ENCODE results near the gene KCTD21.
"Not testable (repeated sequence)": the region's sequence is repeated elsewhere in the genome, so short reads cannot be mapped to it uniquely, and the experiment has no call there.

Gene KCTD21

DNA sequence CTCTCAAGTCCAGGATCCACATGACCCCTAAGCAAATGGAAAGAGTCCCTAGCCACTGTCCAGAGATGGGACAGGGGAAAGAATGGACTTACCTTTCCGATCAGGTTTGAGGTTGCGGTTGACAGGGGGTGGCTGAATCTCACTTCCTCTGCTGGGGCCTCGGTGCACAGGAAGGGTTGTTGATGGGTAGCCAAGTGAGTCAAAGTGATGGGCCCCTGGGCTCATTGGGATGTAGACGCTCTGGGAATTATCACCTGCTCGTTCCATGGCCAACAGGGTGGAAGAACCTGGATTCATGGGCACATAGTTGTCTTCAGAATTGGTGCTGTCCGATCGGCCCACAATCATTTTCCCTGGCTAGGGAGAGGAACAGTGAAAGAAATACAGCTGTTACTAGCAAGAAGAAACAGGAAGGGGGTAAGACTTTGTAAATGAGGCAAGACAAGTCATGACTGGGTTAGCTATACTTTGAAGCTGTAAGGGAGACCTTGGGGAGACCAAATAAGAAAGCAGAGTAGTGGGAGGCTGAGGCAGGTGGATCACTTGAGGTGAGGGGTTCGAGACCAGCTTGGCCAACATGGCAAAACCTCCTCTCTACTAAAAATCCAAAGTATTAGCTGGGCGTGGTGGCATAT lies 35.0 kb upstream of the KCTD21 start:
- POLR2A ChIA-PET, result no interaction called here
- TF ChIP-seq, protein P1, sequence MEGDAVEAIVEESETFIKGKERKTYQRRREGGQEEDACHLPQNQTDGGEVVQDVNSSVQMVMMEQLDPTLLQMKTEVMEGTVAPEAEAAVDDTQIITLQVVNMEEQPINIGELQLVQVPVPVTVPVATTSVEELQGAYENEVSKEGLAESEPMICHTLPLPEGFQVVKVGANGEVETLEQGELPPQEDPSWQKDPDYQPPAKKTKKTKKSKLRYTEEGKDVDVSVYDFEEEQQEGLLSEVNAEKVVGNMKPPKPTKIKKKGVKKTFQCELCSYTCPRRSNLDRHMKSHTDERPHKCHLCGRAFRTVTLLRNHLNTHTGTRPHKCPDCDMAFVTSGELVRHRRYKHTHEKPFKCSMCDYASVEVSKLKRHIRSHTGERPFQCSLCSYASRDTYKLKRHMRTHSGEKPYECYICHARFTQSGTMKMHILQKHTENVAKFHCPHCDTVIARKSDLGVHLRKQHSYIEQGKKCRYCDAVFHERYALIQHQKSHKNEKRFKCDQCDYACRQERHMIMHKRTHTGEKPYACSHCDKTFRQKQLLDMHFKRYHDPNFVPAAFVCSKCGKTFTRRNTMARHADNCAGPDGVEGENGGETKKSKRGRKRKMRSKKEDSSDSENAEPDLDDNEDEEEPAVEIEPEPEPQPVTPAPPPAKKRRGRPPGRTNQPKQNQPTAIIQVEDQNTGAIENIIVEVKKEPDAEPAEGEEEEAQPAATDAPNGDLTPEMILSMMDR (IDR thresholded peaks at IDR 0.05; ENCODE audit: control extremely low read depth, extremely low read depth, low read depth, missing control alignments), result no peak
- DNase-seq (ENCODE audit: extremely low spot score), result peak; percentile 60
- CTCF ChIA-PET, result no interaction called here

DNA sequence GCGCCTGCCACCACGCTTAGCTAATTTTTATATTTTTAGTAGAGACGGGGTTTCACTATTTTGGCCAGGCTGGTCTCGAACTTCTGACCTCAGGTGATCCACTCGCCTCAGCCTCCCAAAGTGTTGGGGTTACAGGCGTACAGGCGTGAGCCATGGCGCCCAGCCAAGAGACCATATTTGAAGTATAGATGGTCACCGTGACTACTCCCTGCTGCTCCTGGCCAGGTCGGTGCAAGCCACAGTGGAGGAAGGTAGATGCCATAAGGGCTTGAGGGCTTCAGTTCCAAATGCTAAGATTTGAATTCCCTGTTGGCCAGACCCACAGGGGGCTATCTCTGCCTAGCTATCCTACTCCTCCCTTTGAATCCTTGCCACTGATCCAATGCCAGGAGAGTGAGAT lies 34.3 kb upstream of the KCTD21 start:
- DNase-seq (ENCODE audit: extremely low spot score); POLR2A ChIA-PET: not testable (repeated sequence)
- CTCF ChIA-PET, result interaction anchor here (1.8 kb wide), 1 partner anchor 342 kb away, joined by 11 read pairs; no protein-coding TSS in a partner anchor

DNA sequence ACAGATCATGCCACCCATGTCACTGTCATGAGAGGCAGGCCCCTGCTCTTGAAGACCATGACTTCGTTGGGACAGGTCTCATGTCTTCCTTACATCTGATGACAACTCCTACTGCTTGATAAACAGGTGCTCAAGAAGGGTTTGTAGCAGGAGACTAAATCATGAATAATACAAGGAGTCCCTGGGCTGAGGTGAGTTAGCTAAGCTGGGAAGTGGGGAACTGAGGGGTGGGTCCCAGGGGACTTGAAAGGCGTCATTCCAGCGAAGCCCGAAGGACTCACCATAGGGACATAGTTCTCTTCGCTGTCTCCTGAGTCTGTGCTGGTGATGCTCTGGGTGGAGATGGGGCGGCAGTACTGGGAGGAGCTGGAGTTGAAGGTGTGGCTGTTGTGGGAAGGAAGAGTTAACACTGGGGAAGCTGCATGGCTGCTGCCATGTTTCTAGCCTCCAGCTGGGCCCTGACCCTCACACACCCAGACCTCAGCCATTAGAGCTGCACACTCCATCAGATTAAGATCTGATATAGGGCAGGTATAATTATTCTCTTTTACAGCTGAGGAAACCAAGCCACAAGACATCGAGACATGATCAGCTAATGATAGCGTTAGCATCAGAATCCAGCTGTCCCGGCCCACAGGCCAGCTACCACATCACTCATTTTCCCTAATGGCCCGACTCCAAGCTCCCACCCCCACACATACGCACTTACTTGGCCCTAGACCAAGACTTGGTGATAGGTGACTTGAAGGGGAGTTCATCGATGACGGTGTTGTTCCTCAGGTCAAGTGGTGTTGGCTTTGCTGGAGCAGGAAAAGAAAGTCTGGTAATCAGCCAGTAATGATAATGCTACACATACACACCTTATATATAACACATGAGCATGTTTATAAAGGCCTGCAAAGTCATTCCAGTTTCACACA lies 33.2 kb upstream of the KCTD21 start:
- CTCF ChIA-PET, result interaction anchor here (1.2 to 1.8 kb wide), 2 partner anchors 15 to 343 kb away, joined by 5 to 11 read pairs; no protein-coding TSS in a partner anchor
- TF ChIP-seq, protein P1 (IDR thresholded peaks at IDR 0.05; ENCODE audit: control extremely low read depth, extremely low read depth, low read depth, missing control alignments), result no peak
- no peak for DNase-seq (ENCODE audit: extremely low spot score)
- POLR2A ChIA-PET, result no interaction called here

DNA sequence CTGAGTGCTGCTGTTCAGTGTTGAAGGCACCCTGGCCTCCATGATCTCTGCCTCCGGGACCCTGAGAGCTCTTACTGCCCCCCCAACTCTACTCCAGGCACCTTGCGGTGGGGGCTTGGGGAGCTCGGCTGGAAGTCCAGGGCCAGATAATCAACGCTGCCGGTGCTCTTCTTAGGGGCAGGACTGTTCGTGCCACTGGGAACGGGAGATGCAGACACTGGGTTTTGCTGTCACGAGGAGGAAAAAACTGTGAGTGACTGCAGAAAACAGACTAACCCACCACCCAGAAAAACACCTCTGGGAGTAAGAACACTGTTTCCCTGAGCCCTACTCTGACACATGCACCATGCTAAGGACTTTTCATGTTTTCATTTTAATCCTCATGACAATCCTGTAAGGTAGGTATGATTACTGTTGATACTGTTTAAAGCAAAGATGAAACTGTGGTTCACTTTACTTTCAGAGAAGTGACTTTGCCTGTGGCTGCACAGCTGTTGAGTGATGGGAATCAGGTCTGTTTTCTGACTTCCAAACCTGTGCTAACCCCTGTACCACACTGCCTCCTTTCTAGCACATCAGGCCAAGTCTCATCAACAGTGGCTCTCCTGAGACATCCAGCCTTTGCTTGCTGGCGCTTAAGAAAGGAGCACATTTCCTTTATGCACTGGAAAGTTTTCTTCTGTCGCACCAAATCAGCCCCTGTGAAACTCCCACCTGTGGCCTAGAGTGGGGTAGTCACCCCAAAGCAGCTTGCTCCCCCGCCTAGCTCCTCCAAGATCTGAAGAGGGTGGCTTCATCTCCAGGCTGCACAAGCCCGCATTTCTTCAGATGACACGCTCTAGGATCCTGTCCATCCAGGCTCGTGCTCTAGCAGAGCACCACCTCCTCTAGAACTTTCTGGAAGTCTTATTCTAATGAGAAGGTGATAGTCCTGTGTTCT lies 32.1 kb upstream of the KCTD21 start:
- DNase-seq (ENCODE audit: extremely low spot score), result no peak
- CTCF ChIA-PET, result interaction anchor here (0.8 to 1.9 kb wide), 7 partner anchors 8 to 344 kb away, joined by 3 to 11 read pairs (median 5); no protein-coding TSS in a partner anchor
- TF ChIP-seq, protein P1 (IDR thresholded peaks at IDR 0.05; ENCODE audit: control extremely low read depth, extremely low read depth, low read depth, missing control alignments), result no peak
- POLR2A ChIA-PET, result no interaction called here

DNA sequence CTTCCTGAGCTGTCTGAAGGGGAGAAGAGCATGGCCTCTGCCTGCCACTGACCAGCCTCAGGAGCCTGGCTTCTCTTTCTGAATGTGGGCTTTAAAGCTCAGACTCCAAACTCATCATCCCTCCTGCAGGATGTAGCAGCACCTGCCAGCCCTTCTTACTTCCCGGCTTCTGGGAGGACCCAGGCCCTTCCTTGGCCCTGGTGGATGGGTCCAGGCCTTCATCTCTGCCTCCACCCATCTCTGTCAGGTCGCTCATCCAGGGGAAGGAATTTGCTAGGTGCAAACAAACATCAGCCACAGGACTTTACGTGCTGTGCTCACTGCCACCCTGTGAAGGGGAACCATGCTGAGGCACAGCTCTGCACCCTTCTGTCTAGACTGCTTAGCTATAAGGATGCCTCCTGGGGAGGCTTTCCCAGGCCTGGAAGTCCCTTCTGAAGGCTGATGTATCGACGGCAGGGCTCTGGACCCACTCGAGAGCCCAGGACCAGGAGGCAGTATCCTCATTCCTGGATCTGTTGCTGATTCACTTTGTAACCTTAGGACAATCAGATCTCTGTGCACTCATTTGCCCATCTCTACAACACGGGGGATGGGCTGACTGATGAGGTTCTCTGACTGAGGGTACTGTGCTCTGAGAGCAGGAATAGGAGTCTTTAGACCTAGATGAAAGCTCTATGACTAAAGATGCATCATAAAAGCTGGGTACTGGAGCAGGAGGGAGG lies 31.2 kb upstream of the KCTD21 start:
- TF ChIP-seq, protein P1 (IDR thresholded peaks at IDR 0.05; ENCODE audit: control extremely low read depth, extremely low read depth, low read depth, missing control alignments), result no peak
- ChIA-PET CTCF (interaction anchor here (0.8 to 1.9 kb wide), 5 partner anchors 8 to 345 kb away, joined by 3 to 9 read pairs (median 3); no protein-coding TSS in a partner anchor), POLR2A (no interaction called here)
- no peak for DNase-seq (ENCODE audit: extremely low spot score)

DNA sequence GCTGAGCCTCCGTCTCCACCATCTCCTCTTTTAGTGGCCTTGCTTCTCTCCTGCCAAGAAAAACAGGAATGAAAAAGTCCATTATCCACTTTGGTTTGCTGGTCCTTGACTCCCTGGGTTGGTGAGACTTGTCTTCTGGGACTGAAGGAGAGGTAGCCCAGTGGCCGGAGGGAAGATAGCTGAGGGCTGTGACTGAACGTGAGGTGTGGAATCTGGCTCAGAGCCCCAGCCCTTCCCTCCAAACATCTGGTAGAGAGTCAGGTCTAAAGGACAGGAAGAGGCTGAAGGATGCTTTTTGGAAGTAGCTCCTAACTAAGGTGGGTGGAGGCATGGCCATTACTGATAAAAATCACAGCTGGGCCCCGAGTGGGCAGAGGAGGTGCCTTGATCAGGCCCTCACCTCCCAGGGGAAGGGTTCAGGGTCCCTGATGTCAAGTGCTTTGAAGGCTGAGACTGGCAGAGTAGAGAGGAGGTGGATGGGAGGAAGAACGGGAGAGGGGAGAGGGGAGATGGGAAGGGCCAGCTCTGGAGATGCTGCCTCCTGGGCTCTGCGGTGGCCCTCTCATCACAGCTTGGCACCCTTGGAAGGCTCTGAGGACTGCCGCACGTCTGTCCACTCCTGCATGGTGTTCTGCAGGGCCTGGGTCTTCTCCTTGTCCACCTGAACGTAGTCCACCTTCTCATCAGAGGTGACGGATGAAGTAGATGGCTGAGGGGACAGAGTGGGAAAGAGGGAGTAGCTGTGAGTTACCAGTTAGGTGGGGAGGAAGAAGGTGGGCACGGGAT lies 30.5 kb upstream of the KCTD21 start:
- POLR2A ChIA-PET, result no interaction called here
- CTCF ChIA-PET, result interaction anchor here (1.5 to 1.9 kb wide), 3 partner anchors 9 to 215 kb away, joined by 3 to 9 read pairs (median 9); no protein-coding TSS in a partner anchor

More for the DNA sequence above, 30.5 kb upstream of the KCTD21 start:
- DNase-seq (ENCODE audit: extremely low spot score), result no peak
- TF ChIP-seq, protein P1 (IDR thresholded peaks at IDR 0.05; ENCODE audit: control extremely low read depth, extremely low read depth, low read depth, missing control alignments), result no peak
